GM13977 (cell line): ENCODE results near the gene RNF11.
"Not testable (repeated sequence)": the region's sequence is repeated elsewhere in the genome, so short reads cannot be mapped to it uniquely, and the experiment has no call there.

Experiments
- DNase-seq: peaks from one replicate; pipeline ENCODE4 v3.0.0; 2012; ENCODE audit warnings: low spot score
- CTCF ChIP-seq: IDR thresholded peaks from 2 replicates; pipeline ENCODE4 v1.5.1; 2012; ENCODE audit warnings: mild to moderate bottlenecking, control low read depth; ENCODE audit not compliant: insufficient read depth; ENCODE audit errors: extremely low read depth, missing control alignments
- in situ Hi-C: fragments of 300-500 bp; cut with MboI; formaldehyde crosslinking; loops from one replicate; pipeline ENCODE4 v1.12.0; 2022; ENCODE audit warnings: low sequenced_read_pairs, low pct_unique_long_range_greater_than_20kb, mixed read lengths, inconsistent platforms; ENCODE audit not compliant: unreplicated experiment

RNF11 gene

GRCh38 chr1:51247499-51247898 lies 11.4 kb downstream of the RNF11 start:
- TF ChIP-seq CTCF, result no peak
- in situ Hi-C loops, result no loop called here
- no peak for DNase-seq

- no peak for TF ChIP-seq CTCF
- DNase-seq, result no peak
- in situ Hi-C loops, result no loop called here
Observed at GRCh38 chr1:51249445-51249844, 13.4 kb downstream of the RNF11 start.

- DNase-seq, in situ Hi-C loops: not testable (repeated sequence)
Observed at GRCh38 chr1:51250729-51251128, 14.7 kb downstream of the RNF11 start.

- in situ Hi-C loops, result not testable (repeated sequence)
Observed at GRCh38 chr1:51251165-51251564, 15.1 kb downstream of the RNF11 start.

GRCh38 chr1:51252366-51252765 lies 16.3 kb downstream of the RNF11 start:
- no peak for DNase-seq
- in situ Hi-C loops, result no loop called here
- TF ChIP-seq CTCF, result no peak

More at GRCh38 chr1:51251165-51251564, 15.1 kb downstream of the RNF11 start:
- DNase-seq, result not testable (repeated sequence)

GRCh38 chr1:51253691-51254090 lies 17.6 kb downstream of the RNF11 start:
- DNase-seq, result no peak
- no peak for TF ChIP-seq CTCF
- in situ Hi-C loops, result no loop called here

- no peak for TF ChIP-seq CTCF
- in situ Hi-C loops, result no loop called here
- DNase-seq, result no peak
Observed at GRCh38 chr1:51255331-51255730, 19.3 kb downstream of the RNF11 start.

- no peak for DNase-seq
- in situ Hi-C loops, result no loop called here
- no peak for TF ChIP-seq CTCF
Observed at GRCh38 chr1:51263147-51263877, 27.2 kb downstream of the RNF11 start.
